ENCODE data around the gene SEPTIN8.

Gene SEPTIN8

DNA sequence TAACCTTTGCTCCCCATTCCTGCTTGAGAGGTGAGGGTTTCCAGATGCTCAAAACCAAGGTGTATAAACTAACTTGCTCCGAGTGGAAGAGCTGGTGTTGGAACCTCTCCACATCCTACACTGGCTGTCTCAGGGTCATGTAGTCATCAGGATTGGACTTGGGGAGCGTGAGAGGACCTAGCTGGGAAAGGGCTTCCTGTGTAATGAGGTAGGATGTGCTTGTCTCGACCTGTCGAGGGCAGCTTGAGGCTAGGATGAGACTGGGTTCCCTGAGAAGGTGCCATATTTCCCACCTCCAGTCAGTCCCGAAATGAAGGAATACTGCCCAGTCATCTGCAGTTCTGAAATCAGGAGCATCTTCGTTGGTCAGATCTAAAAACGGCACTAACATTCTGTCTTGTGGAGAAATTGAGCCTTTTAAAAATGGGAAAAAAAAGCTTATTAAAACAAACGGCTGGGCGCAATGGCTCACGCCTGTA lies 28.5 kb downstream of the SEPTIN8 start:
- DNase-seq (ENCODE audit: low read depth) = no peak

GRCh38 chr5:132747616-132748440 lies 29.2 kb downstream of the SEPTIN8 start:
- DNase-seq (ENCODE audit: low read depth) = no peak

DNA sequence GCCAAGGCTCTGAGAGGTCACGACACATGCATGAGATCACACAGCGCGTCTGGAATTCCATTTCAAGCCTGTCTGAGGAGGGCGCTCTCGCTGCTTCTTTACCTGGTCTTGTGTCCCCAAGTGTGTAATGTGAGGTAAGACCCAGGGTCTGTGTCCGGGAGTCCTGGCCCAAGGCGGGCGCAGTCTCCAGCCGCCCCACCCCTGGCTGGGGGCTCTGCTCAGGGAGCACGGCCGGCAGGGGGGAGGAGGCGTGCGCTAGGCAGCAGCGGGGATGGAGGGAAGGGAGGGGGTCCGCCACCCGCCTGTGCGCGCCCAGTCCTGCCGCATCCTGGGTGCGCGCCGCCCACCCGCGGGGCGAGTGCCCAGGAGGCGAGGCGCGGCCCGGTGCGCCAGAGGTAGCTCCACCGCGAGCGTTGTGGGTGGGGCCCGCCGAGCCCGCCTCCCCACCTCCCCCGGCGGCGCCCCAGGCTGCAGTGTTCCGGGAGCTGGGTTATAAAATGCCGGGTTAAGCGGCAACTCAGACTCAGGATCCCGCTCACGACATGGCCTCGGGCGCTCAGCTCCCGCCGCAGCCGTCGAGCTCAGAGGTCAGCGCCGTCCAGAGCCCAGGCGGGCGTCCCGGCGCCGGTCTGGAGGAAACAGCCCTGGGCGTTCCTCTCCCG lies 30.0 kb downstream of the SEPTIN8 start, which contains the start of gene CCNI2:
Gene CCNI2, plus strand, starts transcription at position 473 of the 662 bp plus-strand sequence. Its CDS starts 70 bp downstream, at position 543.
- DNase-seq (ENCODE audit: low read depth) = no peak

GRCh38 chr5:132746592-132746953 lies 30.5 kb downstream of the SEPTIN8 start:
- no peak for DNase-seq (ENCODE audit: low read depth)

- DNase-seq (ENCODE audit: low read depth) = no peak
Measured at GRCh38 chr5:132744659-132745058, 32.4 kb downstream of the SEPTIN8 start.

DNA sequence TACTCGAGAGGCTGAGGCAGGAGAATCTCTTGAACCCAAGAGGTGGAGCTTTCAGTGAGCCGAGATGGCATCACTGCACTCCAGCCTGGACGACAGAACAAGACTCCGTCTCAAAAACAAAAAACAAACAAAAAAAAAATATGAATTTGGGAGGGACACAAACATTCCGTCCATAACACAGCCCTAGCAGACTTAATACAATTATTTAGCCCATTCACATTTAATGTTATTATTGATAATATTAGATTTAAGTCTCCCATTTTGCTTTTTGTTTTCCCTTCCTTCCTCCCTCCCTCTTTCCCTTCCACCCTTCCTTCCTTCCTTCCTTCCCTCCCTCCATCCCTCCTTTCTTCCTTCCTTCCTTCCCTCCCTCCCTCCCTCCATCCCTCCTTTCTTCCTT lies 34.4 kb downstream of the SEPTIN8 start:
- DNase-seq (ENCODE audit: low read depth) = no peak

GRCh38 chr5:132742158-132742557 lies 34.9 kb downstream of the SEPTIN8 start:
- DNase-seq (ENCODE audit: low read depth) = no peak

DNA sequence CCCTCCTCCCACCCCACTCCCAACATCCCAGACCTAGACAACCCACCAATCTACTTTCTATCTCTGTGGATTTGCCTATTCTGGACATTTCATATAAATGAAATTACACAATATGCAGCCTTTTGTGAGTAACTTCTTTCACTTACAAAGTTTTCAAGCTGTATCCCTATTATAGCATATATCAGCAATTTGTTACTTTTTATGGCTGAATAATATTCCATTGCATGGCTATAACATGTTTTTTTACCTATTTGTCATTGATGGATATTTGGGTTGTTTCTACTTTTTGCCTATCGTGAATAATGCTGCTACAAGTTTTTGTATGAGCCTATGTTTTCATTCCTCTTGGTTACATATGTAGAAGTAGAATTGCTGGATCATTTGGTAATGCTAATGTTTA lies 37.8 kb downstream of the SEPTIN8 start:
- no peak for DNase-seq (ENCODE audit: low read depth)

- no peak for DNase-seq (ENCODE audit: low read depth)
Measured at GRCh38 chr5:132737982-132738681, 38.9 kb downstream of the SEPTIN8 start.

- peak; percentile 79 for DNase-seq (ENCODE audit: low read depth)
Measured at GRCh38 chr5:132736853-132737833, 39.9 kb downstream of the SEPTIN8 start, which contains the start of gene KIF3A. Gene KIF3A (minus strand): TSS chr5:132737546. CDS start chr5:132737419, 127 bp downstream.

DNA sequence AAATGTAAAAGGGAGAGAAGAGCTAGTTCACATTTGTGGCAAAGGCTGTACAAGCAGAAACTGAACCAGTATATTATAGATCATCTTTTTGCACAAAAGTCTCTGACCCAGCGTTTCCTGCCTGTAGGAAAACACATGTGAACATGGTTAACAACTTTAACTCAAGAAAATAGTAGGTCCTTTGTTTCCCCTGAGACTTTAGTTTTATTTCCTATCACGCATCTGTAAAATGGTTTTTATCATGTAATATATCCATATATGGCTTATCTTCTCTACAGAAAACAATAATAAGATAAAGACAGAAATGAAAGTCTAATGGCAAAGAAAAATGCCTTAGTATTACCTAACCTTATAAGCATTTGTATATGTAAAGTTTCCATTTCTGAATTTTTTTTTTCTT lies 42.4 kb downstream of the SEPTIN8 start:
- no peak for DNase-seq (ENCODE audit: low read depth)

DNA sequence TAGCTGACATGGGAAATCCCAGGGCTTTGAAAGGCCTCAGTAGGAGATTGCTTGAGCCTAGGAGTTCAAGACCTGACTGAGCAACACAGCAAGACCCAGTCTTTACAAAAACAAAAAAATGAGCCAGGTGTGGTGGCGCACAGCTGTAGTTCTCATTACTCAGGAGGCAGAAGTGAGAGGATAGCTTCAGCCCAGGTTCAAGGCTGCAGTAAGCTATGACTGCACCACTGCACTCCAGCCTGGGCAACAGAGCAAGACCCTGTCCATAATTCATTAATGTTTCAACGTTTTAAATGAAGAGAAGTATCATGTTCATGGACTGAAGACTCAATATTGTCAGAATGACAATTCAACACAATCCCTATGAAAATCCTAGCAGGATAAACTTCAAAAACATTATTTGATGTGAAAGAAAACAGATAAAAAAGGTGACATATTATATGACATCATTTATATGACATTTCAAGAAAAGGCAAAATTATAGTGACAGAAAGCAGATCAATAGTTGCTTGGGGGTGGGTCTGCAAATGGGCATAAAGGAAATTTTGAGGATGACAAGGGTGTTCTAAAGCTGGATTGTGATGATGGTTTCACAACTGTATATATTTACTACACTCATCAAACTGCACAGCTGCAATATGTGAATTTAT lies 43.4 kb downstream of the SEPTIN8 start:
- no peak for DNase-seq (ENCODE audit: low read depth)

GRCh38 chr5:132729896-132730295 lies 47.1 kb downstream of the SEPTIN8 start:
- DNase-seq (ENCODE audit: low read depth) = no peak

DNA sequence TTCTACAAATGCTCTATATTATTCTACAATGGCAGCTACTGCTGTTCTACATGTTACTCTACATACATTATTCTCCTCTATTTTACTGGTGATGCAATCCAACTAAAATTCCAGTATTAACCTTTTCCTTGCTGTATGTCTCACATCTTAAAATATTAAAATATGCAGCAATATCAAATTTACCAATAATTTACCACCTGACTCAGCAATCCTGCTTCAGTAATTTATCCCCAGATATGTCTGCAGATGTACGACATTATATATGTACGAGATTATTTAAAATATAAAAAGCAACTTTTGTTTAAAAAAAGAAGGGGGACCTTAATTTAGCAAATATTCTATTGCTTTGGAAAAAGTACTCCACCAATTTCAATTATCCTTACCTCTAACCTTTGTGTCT lies 51.3 kb downstream of the SEPTIN8 start:
- DNase-seq (ENCODE audit: low read depth) = no peak

DNA sequence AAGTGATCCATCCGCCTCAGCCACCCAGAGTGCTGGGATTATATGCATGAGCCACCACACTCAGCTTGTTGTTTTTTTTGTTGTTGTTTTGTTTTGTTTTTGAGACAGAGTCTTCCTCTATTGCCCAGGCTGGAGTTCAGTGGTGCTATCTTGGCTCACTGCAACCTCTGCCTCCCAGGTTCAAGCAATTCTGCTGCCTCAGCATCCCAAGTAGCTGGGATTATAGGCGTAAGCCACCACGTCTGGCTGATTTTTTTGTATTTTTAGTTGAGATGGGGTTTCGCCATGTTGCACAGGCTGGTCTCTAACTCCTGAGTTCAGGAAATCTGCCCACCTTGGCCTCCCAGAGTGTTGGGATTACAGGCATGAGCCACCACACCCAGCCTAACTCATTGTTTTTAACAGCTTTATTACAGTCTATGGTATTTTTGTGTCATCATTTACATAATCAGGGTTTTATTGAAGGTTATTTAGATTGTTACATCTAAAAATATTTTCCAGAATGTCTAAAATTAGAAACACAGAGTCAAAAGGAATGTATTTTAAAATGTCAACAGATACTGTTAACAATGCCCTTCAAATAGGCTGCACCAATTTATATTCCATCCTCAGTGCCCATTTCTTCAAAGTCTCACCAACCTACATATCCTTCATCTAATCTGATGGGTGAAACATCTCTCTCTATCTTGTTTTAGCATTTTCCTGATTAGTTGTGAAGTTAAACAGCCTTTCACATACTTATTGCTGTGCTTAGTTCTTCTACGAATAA lies 58.3 kb downstream of the SEPTIN8 start:
- no peak for DNase-seq (ENCODE audit: low read depth)

DNA sequence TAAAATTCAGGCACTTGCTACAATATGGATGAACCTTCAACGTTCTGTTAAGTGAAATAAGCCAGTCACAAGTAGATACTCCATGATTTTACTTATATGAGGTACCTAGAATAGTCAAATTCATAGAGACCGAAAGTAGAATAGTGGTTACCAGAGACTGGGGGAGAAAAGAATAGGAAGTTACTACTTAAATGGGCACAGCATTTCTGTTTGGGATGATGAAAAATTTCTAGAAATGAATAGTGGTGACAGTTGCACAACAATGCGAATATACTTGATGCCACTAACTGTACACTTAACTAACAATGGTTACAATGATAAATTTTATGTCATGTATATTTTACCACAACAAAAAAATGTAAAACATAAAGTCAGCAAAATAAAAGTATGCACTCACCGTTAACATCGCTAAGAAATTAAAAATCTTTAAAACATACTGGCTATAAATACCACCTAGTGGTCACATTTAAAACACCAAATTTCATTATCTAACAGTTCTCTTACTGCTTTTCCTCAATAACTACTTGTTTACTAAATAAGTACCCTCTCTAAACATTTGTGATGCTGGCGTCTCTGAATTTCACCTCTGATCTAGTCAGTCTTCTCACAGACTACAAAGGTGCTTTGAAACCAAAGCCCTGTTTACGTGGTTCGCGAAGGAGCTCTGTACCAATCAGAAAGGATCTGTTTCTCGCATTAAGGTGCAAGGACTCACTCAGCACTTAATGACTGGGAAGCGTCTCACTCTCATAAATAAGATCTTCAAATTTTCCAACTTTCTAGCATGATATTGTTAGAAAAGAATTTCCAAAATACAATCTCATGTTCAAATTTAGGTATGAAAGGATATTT lies 62.4 kb downstream of the SEPTIN8 start:
- DNase-seq (ENCODE audit: low read depth) = no peak

- no peak for DNase-seq (ENCODE audit: low read depth)
Measured at GRCh38 chr5:132708645-132709044, 68.4 kb downstream of the SEPTIN8 start.

DNA sequence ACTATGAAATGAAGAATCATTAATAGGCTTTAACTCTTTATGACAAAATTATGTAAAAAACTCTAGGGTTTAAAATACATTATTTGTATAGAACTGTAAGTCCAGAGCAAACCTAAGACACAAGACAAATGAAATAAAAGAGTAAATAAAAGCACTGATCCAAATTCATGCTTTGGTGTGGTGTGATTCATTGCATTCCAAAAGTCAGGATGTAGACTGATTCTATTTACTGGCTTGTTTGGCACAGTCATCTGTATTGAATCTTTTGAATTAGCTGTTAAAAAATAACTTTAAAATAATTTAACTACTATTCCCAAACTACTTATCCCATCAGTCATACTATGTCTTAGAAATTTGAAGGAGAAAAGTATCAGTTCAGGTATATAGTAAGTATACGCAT lies 72.2 kb downstream of the SEPTIN8 start:
- DNase-seq (ENCODE audit: low read depth) = peak; percentile 23

Data from non-pigmented ciliary epithelial cell (primary cell).